K562 (cell line): ENCODE measurements around the gene GPR3. TPM values are rescaled to one million over a fixed set of nuclear protein-coding genes. Genes with fewer than 3 reads are reported as not detected.

ENCODE experiments used
- CREBBP ChIP-seq: IDR thresholded peaks from one replicate; pipeline ENCODE4 v1.6.1; 2012; ENCODE audit warnings: low read depth, mild to moderate bottlenecking, control low read depth, inconsistent platforms, low read length
- FOSL1 ChIP-seq: fragments of 200-800 bp; sonication (Bioruptor generic); conservative IDR thresholded peaks from 2 replicates; pipeline ENCODE4 v1.6.1; 2016; ENCODE audit warnings: missing genetic modification characterization, missing compliant biosample characterization
- LEF1 ChIP-seq: fragments of 450-650 bp; IDR thresholded peaks from 2 replicates; pipeline ENCODE4 v1.6.1; 2016; ENCODE audit warnings: mild to moderate bottlenecking
- NBN ChIP-seq: fragments of 450-650 bp; IDR thresholded peaks from 2 replicates; pipeline ENCODE4 v1.6.1; 2016; ENCODE audit warnings: low read depth, mild to moderate bottlenecking
- POU5F1 ChIP-seq: fragments of 150-350 bp; IDR thresholded peaks from 2 replicates; pipeline ENCODE4 v1.6.1; 2014; ENCODE audit warnings: borderline replicate concordance, low read length, low read depth, mild to moderate bottlenecking; ENCODE audit not compliant: partially characterized antibody
- SP2 ChIP-seq: IDR thresholded peaks from 2 replicates; pipeline ENCODE4 v1.6.1; 2011; ENCODE audit warnings: mild to moderate bottlenecking, low read depth, low read length, moderate library complexity; ENCODE audit not compliant: poor library complexity, severe bottlenecking; ENCODE audit errors: extremely low read depth
- STAT5A ChIP-seq: IDR thresholded peaks from 2 replicates; pipeline ENCODE4 v1.6.1; 2012; ENCODE audit warnings: low read length, inconsistent platforms, borderline replicate concordance
- TAL1 ChIP-seq: fragments of 450-650 bp; IDR thresholded peaks from 2 replicates; pipeline ENCODE4 v1.6.1; 2016; ENCODE audit warnings: mild to moderate bottlenecking
- TBL1XR1 ChIP-seq, 2 experiments: IDR thresholded peaks; 2 replicates each; pipeline ENCODE4 v1.6.1; 2012; ENCODE audit warnings: improper control_type of control experiment in 2 of 2, low read length in 2 of 2, mild to moderate bottlenecking in 1 of 2
- TCF7 ChIP-seq: sonication (generic); IDR thresholded peaks from 2 replicates; pipeline ENCODE4 v1.6.1; 2016; ENCODE audit warnings: antibody characterized with exemption, borderline replicate concordance
- TRIM28 ChIP-seq: fragments of 450-650 bp; IDR thresholded peaks from 2 replicates; pipeline ENCODE4 v1.6.1; 2017
- ZNF780A ChIP-seq: fragments of 250-450 bp; sonication (Bioruptor Pico); IDR thresholded peaks from 2 replicates; pipeline ENCODE4 v1.5.0; 2021; ENCODE audit warnings: mild to moderate bottlenecking
- polyA plus RNA-seq, 8 experiments: library from polyadenylated mRNA; depleted of rRNA in 4 of 8; stranded (reverse) in 5 of 8; unstranded in 3 of 8; fragments of >200 nt; fragmentation: Nextera tagmentation in 2 of 8; fragmentation: Illumina TruSeq in 1 of 8; extraction: Ambion mirVana in 2 of 8; extraction: Trizol in 1 of 8; gene quantifications; 2 replicates each; pipeline versions ENCODE4 v1.2.1 to v1.2.3, GENCODE V29; 2011 to 2014; ENCODE audit warnings: inconsistent platforms in 1 of 8, missing spikeins in 1 of 8
- total RNA-seq, 7 experiments: library from RNA; depleted of rRNA in 6 of 7; stranded (reverse); fragments of >200 nt in 6 of 7; fragmentation: Illumina TruSeq in 2 of 7; extraction: Trizol in 2 of 7; gene quantifications; 2 replicates each; pipeline versions ENCODE4 v1.2.1 to v1.2.3, GENCODE V29; 2011 to 2021; ENCODE audit warnings: low replicate concordance in 1 of 7
- TF ChIP-seq, protein P1 (sequence below): fragments of 450-650 bp; IDR thresholded peaks from 2 replicates; pipeline ENCODE4 v1.6.1; 2014; ENCODE audit warnings: low read depth, mild to moderate bottlenecking, moderate library complexity, borderline replicate concordance
- TF ChIP-seq, protein P2 (sequence below): sonication (generic); formaldehyde crosslinking; IDR thresholded peaks from 2 replicates; pipeline ENCODE4 v1.8.0; 2022; ENCODE audit warnings: missing genetic modification reagents, mild to moderate bottlenecking, moderate library complexity, borderline replicate concordance
- TF ChIP-seq, protein P3 (sequence below), 2 experiments: fragments of 450-650 bp in 1 of 2; sonication (generic) in 1 of 2; formaldehyde crosslinking in 1 of 2; IDR thresholded peaks in 1 of 2; conservative IDR thresholded peaks in 1 of 2; 2 replicates each; pipeline versions ENCODE4 v1.6.1 to v1.8.1; 2016 to 2023; ENCODE audit warnings: mild to moderate bottlenecking in 2 of 2, moderate library complexity in 2 of 2, inconsistent platforms in 1 of 2, missing genetic modification reagents in 1 of 2
- TF ChIP-seq, protein P4 (sequence below): fragments of 450-650 bp; formaldehyde crosslinking; conservative IDR thresholded peaks from 2 replicates; pipeline ENCODE4 v1.4.0; 2022; ENCODE audit warnings: mild to moderate bottlenecking, missing genetic modification characterization
- TF ChIP-seq, protein P5 (sequence below): sonication (generic); formaldehyde crosslinking; IDR thresholded peaks from 2 replicates; pipeline ENCODE4 v1.4.0; 2020; ENCODE audit warnings: mild to moderate bottlenecking, missing genetic modification reagents
- TF ChIP-seq, protein P6 (sequence below): fragments of 450-650 bp; formaldehyde crosslinking; IDR thresholded peaks from 2 replicates; pipeline ENCODE4 v1.4.0; 2022; ENCODE audit warnings: missing genetic modification characterization

GPR3 gene
- total and polyA plus RNA-seq, 9 of the 15 experiments (the other 6 are each of a cell fraction or from before 2014, with no cell fraction given), result 0.24 to 11.5 (median 3.7) TPM

DNA sequence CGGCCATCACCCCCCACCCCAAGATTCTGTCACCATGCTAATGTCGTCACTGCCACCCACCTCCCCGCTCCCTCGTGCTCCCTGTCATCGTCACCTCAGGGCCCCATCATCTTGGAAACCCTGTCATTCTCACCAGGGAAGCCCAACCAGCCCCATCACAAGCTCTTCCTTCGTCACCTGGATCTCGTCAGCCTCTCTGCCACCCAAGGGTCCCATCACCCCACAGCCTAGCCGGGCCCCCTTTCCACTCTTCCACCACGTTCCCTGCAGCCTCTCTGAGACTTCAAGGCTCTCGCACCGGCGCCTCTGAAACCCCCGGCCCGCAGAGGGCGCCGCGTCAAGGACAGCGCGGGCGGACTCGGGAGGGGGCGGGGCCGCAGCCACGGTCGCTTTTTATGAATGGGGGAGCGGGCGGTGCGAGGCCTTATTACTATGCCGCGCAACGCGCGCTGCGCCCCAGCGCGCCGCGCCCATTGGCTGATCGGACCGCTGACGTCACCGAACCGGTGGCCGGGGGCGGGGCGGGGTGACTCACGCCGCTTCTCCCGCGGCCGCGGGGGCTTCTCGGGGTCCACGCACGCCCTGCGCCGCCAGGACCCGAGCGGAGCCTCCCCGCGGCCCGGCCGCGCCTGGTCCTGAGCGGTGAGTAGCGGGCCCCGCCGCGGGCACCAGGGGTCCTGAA lies at the start of gene GPR3 (continued):
- TF ChIP-seq LEF1 (peak; percentile 19; the same call in 1 of the 2 replicates), CREBBP (no peak), NBN (peak; percentile 69), FOSL1 (tag) (peak; percentile 98), SP2 (peak; percentile 7), TAL1 (0 out of 2 replicates have a peak, but pooled peaks have one; percentile 12), STAT5A (no peak), POU5F1 (no peak), TRIM28 (peak; percentile 93), TCF7 (peak; percentile 19; the same call in 1 of the 2 replicates), ZNF780A (no peak), TBL1XR1 (IDR thresholded peaks at IDR 0.05; ENCODE audit: low read length in 2 of 2) (peak in 1 of 2 experiments; percentile 12; a peak in 1 of 4 replicates)
- TF ChIP-seq, protein P1, sequence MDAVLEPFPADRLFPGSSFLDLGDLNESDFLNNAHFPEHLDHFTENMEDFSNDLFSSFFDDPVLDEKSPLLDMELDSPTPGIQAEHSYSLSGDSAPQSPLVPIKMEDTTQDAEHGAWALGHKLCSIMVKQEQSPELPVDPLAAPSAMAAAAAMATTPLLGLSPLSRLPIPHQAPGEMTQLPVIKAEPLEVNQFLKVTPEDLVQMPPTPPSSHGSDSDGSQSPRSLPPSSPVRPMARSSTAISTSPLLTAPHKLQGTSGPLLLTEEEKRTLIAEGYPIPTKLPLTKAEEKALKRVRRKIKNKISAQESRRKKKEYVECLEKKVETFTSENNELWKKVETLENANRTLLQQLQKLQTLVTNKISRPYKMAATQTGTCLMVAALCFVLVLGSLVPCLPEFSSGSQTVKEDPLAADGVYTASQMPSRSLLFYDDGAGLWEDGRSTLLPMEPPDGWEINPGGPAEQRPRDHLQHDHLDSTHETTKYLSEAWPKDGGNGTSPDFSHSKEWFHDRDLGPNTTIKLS, result peak; percentile 81
- TF ChIP-seq, protein P2, sequence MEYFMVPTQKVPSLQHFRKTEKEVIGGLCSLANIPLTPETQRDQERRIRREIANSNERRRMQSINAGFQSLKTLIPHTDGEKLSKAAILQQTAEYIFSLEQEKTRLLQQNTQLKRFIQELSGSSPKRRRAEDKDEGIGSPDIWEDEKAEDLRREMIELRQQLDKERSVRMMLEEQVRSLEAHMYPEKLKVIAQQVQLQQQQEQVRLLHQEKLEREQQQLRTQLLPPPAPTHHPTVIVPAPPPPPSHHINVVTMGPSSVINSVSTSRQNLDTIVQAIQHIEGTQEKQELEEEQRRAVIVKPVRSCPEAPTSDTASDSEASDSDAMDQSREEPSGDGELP (CRISPR knock-in tag), result peak; percentile 76; the same call in 1 of the 2 replicates
- TF ChIP-seq, protein P3, sequence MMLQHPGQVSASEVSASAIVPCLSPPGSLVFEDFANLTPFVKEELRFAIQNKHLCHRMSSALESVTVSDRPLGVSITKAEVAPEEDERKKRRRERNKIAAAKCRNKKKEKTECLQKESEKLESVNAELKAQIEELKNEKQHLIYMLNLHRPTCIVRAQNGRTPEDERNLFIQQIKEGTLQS (IDR thresholded peaks at IDR 0.05), result peak; percentile 97
- TF ChIP-seq, protein P3 (CRISPR knock-in tag; conservative IDR thresholded peaks at IDR 0.05), result peak; percentile 56; the same call in 1 of the 2 replicates
- TF ChIP-seq, protein P4, sequence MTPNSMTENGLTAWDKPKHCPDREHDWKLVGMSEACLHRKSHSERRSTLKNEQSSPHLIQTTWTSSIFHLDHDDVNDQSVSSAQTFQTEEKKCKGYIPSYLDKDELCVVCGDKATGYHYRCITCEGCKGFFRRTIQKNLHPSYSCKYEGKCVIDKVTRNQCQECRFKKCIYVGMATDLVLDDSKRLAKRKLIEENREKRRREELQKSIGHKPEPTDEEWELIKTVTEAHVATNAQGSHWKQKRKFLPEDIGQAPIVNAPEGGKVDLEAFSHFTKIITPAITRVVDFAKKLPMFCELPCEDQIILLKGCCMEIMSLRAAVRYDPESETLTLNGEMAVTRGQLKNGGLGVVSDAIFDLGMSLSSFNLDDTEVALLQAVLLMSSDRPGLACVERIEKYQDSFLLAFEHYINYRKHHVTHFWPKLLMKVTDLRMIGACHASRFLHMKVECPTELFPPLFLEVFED (CRISPR knock-in tag), result peak; percentile 85
- TF ChIP-seq, protein P5, sequence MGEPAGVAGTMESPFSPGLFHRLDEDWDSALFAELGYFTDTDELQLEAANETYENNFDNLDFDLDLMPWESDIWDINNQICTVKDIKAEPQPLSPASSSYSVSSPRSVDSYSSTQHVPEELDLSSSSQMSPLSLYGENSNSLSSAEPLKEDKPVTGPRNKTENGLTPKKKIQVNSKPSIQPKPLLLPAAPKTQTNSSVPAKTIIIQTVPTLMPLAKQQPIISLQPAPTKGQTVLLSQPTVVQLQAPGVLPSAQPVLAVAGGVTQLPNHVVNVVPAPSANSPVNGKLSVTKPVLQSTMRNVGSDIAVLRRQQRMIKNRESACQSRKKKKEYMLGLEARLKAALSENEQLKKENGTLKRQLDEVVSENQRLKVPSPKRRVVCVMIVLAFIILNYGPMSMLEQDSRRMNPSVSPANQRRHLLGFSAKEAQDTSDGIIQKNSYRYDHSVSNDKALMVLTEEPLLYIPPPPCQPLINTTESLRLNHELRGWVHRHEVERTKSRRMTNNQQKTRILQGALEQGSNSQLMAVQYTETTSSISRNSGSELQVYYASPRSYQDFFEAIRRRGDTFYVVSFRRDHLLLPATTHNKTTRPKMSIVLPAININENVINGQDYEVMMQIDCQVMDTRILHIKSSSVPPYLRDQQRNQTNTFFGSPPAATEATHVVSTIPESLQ (CRISPR knock-in tag), result peak; percentile 47; the same call in 1 of the 2 replicates
- TF ChIP-seq, protein P6, sequence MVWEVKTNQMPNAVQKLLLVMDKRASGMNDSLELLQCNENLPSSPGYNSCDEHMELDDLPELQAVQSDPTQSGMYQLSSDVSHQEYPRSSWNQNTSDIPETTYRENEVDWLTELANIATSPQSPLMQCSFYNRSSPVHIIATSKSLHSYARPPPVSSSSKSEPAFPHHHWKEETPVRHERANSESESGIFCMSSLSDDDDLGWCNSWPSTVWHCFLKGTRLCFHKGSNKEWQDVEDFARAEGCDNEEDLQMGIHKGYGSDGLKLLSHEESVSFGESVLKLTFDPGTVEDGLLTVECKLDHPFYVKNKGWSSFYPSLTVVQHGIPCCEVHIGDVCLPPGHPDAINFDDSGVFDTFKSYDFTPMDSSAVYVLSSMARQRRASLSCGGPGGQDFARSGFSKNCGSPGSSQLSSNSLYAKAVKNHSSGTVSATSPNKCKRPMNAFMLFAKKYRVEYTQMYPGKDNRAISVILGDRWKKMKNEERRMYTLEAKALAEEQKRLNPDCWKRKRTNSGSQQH (CRISPR knock-in tag), result peak; percentile 57; the same call in 1 of the 2 replicates
